ENCODE measurements around the gene BCL2L1.

DNA sequence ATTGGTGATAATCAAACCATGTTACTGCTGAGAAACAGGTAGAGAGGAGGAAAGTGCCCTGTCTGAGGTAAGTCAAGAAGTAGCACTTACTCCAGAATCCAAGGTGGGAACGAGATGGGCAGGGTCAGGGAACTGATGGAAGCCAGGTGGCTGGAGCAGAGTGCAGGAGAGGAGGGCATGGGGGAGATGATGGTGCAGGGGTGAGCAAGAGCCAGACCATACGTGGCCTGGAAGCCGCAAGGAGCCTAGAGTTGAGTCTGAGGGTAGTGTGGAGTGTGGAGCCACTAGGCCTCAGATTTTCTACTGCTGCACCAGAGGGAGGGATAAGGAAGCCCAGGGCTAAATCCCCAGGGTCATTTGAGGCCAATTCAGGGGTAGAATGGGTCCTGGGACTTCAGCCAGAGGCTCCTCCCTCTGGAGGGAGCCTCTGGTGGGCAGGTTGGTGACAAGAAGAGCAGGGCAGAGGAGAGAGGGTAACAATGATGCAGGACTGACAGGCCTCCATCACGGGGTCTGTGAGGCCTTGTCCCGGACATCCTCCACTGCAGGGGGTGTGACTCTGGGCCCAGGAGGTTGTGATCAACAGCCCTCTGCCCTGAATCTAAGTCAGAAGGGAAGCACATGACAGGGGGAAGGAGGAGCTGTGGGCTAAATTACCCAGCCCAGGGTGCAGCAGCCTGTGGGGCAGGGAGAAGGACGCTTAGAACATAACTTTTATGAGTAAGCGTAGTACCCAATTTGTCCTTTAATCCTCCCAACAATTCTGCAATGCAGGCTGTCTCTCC is 56.2 kb downstream of the BCL2L1 start:
- no peak for TF ChIP-seq POLR2A (IDR thresholded peaks at IDR 0.05; ENCODE audit: low read depth, low read length)
- TF ChIP-seq POLR2AphosphoS5 (IDR thresholded peaks at IDR 0.05; ENCODE audit: low read depth, low read length) = no peak

Data from GM12892 (cell line).